HEK293T (cell line): Measurements from ENCODE around the gene ISLR.

Source experiments
- FOXM1 ChIP-seq: fragments of 450-650 bp; IDR thresholded peaks from 2 replicates; pipeline ENCODE4 v1.6.1; 2017; ENCODE audit warnings: mild to moderate bottlenecking, borderline replicate concordance
- NFRKB ChIP-seq: fragments of 450-650 bp; IDR thresholded peaks from 2 replicates; pipeline ENCODE4 v1.6.1; 2016; ENCODE audit warnings: mild to moderate bottlenecking, moderate library complexity
- TARDBP ChIP-seq: fragments of 450-650 bp; IDR thresholded peaks from 2 replicates; pipeline ENCODE4 v1.6.1; 2016

DNA sequence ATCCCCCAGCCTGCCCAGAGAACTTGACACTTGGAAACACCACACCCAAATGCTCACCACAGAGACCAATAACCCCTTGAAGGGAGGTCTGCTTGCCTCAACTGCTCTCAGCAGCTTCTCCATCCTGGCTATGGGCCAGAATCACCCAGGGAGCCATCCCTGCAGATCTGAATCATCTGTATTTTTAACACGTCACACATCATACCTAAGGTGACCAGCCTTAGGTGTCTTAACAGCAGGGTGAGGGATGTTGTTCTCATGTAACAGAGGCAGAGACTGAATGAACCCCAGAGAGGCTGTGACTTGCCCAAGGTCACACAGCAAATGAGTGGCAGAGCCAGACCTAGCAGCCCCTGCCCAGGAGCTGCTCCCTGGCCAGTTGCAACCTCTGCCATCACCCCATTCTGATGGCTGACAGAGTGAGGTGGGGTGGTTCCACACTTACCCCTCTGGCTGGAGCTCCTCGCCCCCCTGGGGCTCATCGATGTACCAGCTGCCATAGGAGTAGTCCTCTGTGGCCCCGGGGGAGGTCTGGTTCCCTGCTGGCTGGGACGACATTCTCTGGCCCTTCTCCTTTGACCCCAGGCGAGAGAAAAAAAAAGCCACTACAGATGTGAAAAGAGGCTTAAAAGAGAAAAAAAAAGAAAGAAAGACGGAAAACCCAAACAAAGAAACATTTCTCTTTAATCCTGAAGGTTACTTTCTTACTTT is 28.4 kb downstream of the ISLR start:
- no peak for TF ChIP-seq TARDBP
- TF ChIP-seq NFRKB, result no peak
- no peak for TF ChIP-seq FOXM1
